Measurements from ENCODE around the gene SDS.

The SDS gene

DNA sequence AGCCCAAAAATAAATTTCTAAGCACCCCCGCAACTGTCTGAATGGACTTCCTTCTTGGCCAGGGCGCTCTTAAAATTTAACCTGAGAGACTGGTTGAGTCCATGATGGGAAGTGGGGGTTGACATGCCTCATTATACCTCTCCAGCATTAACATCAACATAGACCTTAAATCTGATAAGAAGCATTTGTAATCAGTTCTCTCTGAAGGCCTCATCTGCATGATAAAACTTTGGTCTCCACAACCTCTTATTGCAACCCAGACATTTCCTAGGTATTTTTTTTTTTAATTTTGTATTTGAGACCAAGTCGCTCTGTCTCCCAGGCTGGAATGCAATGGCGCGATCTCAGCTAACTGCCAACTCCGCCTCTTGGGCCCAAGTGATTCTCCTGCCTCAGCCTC lies 58.4 kb downstream of the SDS start:
- TF ChIP-seq, protein P1, sequence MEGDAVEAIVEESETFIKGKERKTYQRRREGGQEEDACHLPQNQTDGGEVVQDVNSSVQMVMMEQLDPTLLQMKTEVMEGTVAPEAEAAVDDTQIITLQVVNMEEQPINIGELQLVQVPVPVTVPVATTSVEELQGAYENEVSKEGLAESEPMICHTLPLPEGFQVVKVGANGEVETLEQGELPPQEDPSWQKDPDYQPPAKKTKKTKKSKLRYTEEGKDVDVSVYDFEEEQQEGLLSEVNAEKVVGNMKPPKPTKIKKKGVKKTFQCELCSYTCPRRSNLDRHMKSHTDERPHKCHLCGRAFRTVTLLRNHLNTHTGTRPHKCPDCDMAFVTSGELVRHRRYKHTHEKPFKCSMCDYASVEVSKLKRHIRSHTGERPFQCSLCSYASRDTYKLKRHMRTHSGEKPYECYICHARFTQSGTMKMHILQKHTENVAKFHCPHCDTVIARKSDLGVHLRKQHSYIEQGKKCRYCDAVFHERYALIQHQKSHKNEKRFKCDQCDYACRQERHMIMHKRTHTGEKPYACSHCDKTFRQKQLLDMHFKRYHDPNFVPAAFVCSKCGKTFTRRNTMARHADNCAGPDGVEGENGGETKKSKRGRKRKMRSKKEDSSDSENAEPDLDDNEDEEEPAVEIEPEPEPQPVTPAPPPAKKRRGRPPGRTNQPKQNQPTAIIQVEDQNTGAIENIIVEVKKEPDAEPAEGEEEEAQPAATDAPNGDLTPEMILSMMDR (IDR thresholded peaks at IDR 0.05; ENCODE audit: insufficient read depth, low read length, poor library complexity, severe bottlenecking): no peak
- no peak overlapping the region for H3K4me3 ChIP-seq (replicated peaks; ENCODE audit: low read depth, low read length)
- no peaks in the 10 kb centered on the region for H3K36me3 ChIP-seq (ENCODE audit: control insufficient read depth, insufficient read depth, low read length)
- DNase-seq (ENCODE audit: extremely low read depth, insufficient read length): no peak
- H3K27me3 ChIP-seq (replicated peaks; ENCODE audit: control insufficient read depth, insufficient read depth, low read length): no peaks in the 10 kb centered on the region; the same call in 1 of the 2 replicates
